PFSK-1 (cell line): ENCODE data around the gene GSTM4.

Experiments used
- FOXP2 ChIP-seq: optimal IDR thresholded peaks from 2 replicates; pipeline ENCODE3; 2011; ENCODE audit warnings: borderline replicate concordance, control low read depth, inconsistent platforms; ENCODE audit not compliant: insufficient read depth; ENCODE audit errors: extremely low read length, extremely low read depth
- POLR2AphosphoS5 ChIP-seq: IDR thresholded peaks from 2 replicates; pipeline ENCODE4 v1.6.1; 2012; ENCODE audit warnings: low read depth, mild to moderate bottlenecking, control low read depth, low read length, moderate library complexity
- SIN3A ChIP-seq: IDR thresholded peaks from 2 replicates; pipeline ENCODE4 v1.6.1; 2012; ENCODE audit warnings: mild to moderate bottlenecking, low read length, moderate library complexity, borderline replicate concordance; ENCODE audit not compliant: insufficient read depth
- TAF1 ChIP-seq: IDR thresholded peaks from 2 replicates; pipeline ENCODE4 v1.6.1; 2012; ENCODE audit warnings: low read length, control low read depth, borderline replicate concordance; ENCODE audit not compliant: insufficient read depth
- TF ChIP-seq, protein P1 (sequence below), 2 experiments: IDR thresholded peaks; 2 replicates each; pipeline versions ENCODE4 v1.6.1 to v1.8.0; 2011 to 2012; ENCODE audit warnings: low read depth in 2 of 2, low read length in 2 of 2, control low read depth in 1 of 2, inconsistent platforms in 1 of 2, mild to moderate bottlenecking in 1 of 2, moderate library complexity in 1 of 2; ENCODE audit not compliant: insufficient read depth in 1 of 2

The GSTM4 gene

DNA sequence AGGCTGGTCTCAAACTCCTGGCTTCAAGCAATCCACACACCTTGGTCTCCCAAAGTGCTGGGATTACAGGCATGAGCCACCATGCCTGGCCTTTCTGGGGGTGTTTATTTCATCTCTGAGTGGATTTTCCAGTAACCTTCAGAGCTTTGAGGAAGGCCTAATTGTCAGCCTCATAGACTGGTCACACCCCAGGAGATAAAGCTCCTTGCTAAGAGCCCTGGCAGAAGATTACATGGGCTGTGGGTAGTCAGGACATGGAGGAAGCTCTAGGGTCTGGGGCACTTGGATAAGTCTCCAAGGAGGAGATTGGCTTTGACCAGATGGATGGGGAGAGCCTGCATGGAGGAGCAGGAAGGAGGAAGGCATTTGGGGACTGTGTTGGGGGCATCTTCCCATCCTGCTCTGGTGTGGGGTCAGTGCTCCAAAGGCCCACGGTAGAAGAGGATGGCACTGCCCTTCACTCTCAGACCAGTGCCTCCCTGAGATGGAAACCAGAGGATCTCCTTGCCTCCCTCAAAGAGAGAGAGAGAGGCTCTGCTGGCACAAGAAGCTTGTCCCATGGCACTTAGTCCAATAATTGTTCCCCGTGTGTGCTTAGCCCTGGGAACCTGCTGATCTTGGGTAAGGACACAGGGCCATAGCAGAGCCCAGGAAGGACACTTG is 14.7 kb upstream of the GSTM4 start:
- TF ChIP-seq TAF1 (no peak), POLR2AphosphoS5 (no peak), FOXP2 (no peak), SIN3A (no peak)
- TF ChIP-seq, protein P1, sequence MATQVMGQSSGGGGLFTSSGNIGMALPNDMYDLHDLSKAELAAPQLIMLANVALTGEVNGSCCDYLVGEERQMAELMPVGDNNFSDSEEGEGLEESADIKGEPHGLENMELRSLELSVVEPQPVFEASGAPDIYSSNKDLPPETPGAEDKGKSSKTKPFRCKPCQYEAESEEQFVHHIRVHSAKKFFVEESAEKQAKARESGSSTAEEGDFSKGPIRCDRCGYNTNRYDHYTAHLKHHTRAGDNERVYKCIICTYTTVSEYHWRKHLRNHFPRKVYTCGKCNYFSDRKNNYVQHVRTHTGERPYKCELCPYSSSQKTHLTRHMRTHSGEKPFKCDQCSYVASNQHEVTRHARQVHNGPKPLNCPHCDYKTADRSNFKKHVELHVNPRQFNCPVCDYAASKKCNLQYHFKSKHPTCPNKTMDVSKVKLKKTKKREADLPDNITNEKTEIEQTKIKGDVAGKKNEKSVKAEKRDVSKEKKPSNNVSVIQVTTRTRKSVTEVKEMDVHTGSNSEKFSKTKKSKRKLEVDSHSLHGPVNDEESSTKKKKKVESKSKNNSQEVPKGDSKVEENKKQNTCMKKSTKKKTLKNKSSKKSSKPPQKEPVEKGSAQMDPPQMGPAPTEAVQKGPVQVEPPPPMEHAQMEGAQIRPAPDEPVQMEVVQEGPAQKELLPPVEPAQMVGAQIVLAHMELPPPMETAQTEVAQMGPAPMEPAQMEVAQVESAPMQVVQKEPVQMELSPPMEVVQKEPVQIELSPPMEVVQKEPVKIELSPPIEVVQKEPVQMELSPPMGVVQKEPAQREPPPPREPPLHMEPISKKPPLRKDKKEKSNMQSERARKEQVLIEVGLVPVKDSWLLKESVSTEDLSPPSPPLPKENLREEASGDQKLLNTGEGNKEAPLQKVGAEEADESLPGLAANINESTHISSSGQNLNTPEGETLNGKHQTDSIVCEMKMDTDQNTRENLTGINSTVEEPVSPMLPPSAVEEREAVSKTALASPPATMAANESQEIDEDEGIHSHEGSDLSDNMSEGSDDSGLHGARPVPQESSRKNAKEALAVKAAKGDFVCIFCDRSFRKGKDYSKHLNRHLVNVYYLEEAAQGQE (IDR thresholded peaks at IDR 0.05; ENCODE audit: insufficient read depth in 1 of 2, low read depth in 2 of 2, low read length in 2 of 2): no peak

DNA sequence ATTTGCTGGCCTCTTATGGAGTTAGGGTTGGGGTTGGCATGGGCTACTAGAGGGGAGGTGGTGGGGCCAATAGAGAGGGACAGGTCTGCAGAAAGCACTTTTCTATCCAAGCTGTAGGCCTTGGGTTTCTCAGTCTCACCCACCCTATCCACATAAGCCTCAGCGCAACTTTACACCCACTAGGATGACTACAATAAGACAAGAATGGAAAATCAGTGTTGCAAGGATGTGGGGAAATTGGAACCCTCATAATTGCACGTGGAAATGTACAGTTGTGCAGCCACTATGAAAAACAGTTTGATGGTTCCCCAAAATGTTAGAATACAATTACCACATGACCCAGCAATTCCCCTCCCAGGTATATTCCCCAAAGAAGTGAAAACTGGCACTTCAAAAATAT is 14.0 kb upstream of the GSTM4 start:
- TF ChIP-seq TAF1 (no peak), FOXP2 (no peak), POLR2AphosphoS5 (no peak), SIN3A (no peak)
- TF ChIP-seq, protein P1 (IDR thresholded peaks at IDR 0.05; ENCODE audit: insufficient read depth in 1 of 2, low read depth in 2 of 2, low read length in 2 of 2): no peak

DNA sequence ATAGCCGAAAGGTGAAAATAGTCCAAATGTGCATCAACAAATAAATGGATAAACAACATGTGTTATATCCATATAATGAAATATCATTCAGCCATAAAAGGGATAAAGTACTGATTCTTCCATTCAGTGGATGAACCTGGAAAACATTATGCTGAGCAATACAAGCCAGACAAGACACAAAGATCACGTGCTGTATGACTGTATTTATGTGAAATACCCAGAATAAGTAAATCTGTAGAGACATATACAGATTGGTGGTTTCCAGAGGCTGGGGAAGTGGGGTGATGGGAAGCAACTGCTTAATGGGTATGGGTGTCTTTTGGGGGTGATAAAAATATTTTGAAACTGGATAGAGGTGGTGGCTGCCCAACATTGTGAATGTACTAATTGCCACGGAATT is 13.3 kb upstream of the GSTM4 start:
- TF ChIP-seq POLR2AphosphoS5: no peak
- TF ChIP-seq, protein P1 (IDR thresholded peaks at IDR 0.05; ENCODE audit: insufficient read depth in 1 of 2, low read depth in 2 of 2, low read length in 2 of 2): no peak
- TF ChIP-seq TAF1: no peak
- no peak for TF ChIP-seq FOXP2
- TF ChIP-seq SIN3A: no peak

DNA sequence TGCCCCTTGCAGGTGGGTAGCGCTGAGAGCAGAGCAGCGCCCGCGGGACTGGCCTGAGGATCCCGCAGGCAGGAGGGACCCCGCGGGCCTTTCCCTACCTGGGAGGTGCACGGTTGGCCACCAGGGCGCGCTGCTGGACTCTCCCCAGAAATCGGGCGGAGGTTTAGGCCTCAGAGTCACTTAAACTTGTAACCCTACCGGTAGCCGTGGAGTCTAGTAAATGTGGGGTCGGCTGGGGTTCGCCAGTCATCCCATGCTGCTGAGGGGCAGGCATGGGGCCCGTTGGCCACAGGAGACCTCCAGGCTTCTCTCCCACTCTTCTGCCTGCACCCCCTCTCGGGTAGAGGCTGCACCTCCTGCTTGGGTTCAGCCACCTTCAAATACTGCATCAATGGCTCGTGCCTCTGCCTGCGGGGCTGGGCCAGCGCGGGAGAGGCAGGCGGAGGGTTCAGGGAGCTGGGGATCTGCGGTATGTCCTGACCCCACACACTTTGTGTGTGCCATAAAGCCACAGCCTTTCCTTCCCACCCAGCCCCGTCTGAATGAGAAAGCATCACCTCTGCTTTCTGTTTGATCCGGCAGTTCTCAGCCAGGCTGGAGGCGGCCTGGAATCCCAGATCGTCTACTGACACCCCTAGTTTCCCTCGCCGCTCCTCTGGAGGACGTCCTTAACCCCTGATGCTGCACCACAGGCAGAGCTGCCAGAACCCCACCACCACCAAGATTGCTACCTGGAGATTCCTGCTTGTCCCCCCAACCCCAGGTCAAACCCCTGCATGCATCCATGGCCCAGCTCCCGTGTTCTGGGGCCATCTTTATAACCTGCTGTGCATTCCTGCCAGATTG is 12.3 kb upstream of the GSTM4 start:
- TF ChIP-seq TAF1 (no peak), FOXP2 (no peak)
- TF ChIP-seq, protein P1 (IDR thresholded peaks at IDR 0.05; ENCODE audit: insufficient read depth in 1 of 2, low read depth in 2 of 2, low read length in 2 of 2): no peak
